UCSD-AML1 (cell line): ENCODE measurements around the gene CNOT6L.
A peak's percentile ranks its signal among the peaks of the same experiment; 100 is the strongest.

Source experiments
- DNase-seq: peaks from one replicate; lab custom pipeline; 2025; ENCODE audit not compliant: unreplicated experiment; lab: John Stamatoyannopoulos, UW

Gene CNOT6L

GRCh38 chr4:77714514-77714913 is 104.7 kb downstream of the CNOT6L start:
- DNase-seq = no peak

- DNase-seq = no peak
Measured at GRCh38 chr4:77713884-77714283, 105.3 kb downstream of the CNOT6L start.

- DNase-seq = no peak
Measured at GRCh38 chr4:77712675-77713074, 106.5 kb downstream of the CNOT6L start.

- DNase-seq = no peak
Measured at GRCh38 chr4:77711469-77711868, 107.7 kb downstream of the CNOT6L start.

GRCh38 chr4:77710684-77711083 is 108.5 kb downstream of the CNOT6L start:
- no peak for DNase-seq

GRCh38 chr4:77710059-77710458 is 109.1 kb downstream of the CNOT6L start:
- no peak for DNase-seq

GRCh38 chr4:77706717-77707116 is 112.5 kb downstream of the CNOT6L start:
- DNase-seq = no peak

GRCh38 chr4:77703666-77704065 is 115.5 kb downstream of the CNOT6L start:
- no peak for DNase-seq

GRCh38 chr4:77701121-77701520 is 118.0 kb downstream of the CNOT6L start:
- DNase-seq = no peak

GRCh38 chr4:77699731-77700210 is 119.4 kb downstream of the CNOT6L start:
- DNase-seq = no peak

GRCh38 chr4:77697860-77698590 is 121.1 kb downstream of the CNOT6L start:
- peak; percentile 25 for DNase-seq

- no peak for DNase-seq
Measured at GRCh38 chr4:77695774-77696173, 123.4 kb downstream of the CNOT6L start.

GRCh38 chr4:77692847-77693432 is 126.2 kb downstream of the CNOT6L start:
- no peak for DNase-seq

- no peak for DNase-seq
Measured at GRCh38 chr4:77681792-77682191, 137.4 kb downstream of the CNOT6L start.

- DNase-seq = no peak
Measured at GRCh38 chr4:77676842-77677241, 142.3 kb downstream of the CNOT6L start.

- DNase-seq = no peak
Measured at GRCh38 chr4:77671051-77671450, 148.1 kb downstream of the CNOT6L start.

GRCh38 chr4:77669946-77670590 is 149.1 kb downstream of the CNOT6L start:
- no peak for DNase-seq

- DNase-seq = no peak
Measured at GRCh38 chr4:77665381-77666069, 153.6 kb downstream of the CNOT6L start.
